Stimulated activated CD8-positive, alpha-beta memory T cell treated with anti-CD3 and anti-CD28 coated beads, Interleukin-7, amount 100 ng/mL, for 1 hour (primary cell): ENCODE results near the gene SPAG17.

Experiments
- DNase-seq, 2 donors: peaks; one replicate each; pipeline ENCODE4 v3.0.0-alpha.2; 2020; ENCODE audit warnings: low read depth in 2 of 2

The SPAG17 gene

DNA sequence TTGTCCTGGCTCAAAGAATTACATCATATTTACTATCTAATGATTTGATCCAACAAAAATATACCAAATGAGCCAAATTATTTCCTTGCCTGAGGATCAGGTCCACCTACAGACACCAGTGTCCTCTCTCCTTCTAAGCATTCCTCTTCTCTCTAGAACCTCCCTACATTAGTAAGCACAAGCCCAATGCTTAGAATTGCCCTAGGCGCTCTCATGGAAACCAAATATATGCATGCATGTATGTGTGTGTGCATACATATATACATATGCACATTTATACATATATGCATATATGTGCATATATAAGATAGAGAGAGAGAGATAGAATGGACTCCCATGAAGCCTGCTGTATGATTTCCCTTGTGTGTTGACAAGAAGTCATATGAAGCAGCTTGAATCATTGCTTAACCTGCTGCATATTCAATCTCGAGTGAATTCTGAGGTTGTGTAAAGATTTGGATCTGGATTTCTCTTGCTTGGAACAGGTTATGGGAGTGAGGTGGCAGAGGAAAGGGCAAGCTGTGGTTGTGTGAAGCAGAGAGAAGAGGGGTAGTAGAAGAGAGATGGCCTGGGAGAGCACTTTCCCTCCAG is 66.1 kb downstream of the SPAG17 start:
- DNase-seq: no peak

DNA sequence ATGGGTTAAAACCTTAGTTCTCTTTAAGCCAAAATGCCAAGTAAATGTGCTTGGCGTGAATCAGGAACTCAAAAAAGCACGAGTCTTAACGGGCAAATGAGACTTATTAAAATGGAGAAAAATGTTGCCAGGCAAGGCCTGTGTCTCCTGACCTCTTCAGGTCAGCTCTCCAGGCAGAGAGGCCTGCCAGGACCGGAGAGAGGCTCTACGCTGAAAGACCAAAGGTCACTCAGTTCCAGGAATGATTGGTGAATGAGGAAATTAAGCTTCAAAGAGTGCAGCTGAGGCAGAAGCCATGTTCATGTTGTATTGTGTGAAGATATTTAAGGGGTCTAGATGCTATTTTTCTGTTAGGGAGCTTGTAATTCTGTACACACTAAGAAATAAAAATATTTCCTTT is 66.6 kb downstream of the SPAG17 start:
- DNase-seq: no peak

DNA sequence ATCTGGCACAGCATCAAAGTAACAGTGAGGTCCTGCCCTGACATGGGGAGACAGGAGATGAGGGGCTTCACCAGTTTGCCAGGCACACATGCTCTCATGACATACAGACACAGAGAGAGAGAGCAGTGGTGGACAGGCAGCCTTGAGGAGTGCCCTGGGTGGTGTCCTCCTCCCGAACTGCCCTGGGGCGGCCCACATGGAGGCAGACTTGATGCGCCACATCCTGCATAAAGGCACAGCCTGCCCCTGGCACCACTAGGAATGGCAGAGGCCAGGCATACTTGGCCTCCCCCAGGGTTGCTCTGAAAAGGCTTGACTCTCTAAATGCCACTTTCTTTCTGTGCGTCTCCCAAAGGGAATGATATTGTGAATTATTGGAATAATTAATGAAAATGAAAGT is 67.5 kb downstream of the SPAG17 start:
- DNase-seq: no peak

DNA sequence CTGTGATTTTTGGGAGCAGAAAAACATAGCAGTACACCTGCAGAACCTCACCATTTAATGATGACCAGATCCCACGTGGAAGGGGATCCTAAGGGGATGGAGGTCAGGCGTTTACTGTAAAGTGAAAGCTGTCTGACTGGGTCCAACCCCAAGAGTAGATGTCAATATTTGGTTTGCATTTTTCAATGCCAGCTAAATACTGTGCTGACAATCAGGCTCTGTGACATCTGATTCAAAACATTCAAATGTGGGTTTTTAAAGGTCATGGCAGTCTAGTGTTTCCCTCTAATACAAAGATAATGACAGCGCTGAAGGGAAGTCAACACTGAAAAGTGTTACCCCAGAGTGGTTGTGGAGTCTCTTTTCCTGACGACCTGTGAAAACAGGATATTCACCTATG is 68.1 kb downstream of the SPAG17 start:
- no peak for DNase-seq

DNA sequence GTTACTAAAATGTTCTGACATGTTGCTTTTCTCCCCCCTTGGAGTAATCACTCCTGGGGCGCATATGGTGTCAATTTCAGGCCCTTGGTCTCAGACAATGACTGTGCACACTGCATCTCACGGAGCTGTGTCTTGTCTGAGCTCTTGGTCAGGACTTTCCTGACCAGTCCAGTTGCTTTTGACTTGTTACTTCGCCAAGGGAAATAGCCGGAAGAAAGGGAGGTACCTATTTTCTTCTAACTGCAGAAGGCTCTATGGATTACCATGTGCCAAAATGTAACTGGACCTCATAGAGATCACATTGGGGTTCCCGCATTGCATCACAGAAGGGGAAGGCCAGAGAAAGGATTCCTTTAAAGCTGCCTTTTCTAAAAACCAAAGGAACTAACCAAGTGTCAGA is 68.6 kb downstream of the SPAG17 start:
- no peak for DNase-seq

DNA sequence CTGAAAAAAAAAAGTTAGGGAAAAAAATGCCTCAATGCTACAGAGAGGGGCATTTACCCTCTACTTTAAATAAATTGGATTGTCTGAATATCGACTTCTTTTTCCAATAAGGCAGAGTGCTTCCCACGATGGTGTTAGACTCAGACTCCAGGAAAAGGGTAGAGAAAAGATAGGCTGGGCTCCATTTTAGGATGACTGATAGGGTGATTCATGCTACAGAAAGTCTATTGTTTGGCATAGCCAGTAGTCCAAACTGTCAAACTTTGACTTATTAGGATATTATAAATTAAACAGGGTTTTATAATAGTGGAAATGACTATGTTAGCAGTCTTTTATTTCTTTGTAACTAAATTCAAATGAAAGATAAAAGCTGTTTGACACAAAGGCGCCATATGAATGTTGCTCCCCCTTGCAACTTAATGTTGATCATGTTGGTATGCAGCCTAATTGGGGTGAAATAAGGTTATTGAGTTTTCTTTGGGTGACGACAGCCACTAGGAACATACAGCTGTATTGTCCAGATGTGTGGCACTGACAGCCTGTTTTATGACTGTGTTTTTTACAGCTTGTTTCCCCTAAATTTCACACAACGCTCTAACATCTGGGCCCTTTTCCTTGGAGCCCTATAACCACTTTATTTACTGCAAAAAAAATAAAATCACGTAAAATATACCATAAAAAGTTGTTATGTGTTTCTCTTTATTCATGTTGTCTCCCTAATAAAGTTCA is 69.3 kb downstream of the SPAG17 start:
- DNase-seq: no peak

DNA sequence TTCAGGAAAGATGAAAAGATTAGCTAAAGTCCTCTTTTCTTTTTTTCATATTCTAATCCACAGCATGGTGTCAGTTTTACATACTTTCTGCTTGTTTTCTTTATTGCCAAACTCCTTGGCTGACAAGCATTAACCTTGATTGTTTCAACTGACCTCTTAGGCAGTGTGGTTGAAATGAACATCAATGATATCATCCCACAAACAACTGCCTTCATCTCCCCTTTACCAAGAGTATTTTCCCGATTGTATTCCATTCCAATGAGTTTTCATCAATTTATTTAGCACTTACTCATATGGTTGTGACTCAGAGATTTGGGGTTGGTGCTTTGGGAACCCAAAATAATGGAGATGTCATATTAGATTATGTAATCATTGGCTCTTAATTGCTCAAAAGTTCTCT is 71.8 kb downstream of the SPAG17 start:
- DNase-seq: no peak

DNA sequence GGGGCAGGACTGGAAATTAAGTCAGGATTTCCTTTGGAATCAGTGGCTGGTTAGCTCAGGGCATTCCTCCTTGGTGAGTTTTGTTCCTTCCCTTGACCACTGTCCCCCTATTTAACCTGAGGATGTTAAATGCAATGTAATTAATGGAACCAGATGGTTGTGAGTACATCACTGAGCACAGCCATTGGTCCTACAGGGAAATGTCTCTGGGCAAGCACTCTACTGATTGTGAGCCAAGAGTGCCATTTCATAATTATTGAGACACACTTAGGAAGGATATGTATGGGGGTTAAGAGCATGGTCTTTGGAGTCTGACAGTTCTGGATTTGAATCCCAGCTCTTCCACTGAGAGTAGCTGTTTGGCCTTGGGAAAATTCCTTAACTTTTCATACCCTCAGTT is 74.4 kb downstream of the SPAG17 start:
- DNase-seq: no peak

DNA sequence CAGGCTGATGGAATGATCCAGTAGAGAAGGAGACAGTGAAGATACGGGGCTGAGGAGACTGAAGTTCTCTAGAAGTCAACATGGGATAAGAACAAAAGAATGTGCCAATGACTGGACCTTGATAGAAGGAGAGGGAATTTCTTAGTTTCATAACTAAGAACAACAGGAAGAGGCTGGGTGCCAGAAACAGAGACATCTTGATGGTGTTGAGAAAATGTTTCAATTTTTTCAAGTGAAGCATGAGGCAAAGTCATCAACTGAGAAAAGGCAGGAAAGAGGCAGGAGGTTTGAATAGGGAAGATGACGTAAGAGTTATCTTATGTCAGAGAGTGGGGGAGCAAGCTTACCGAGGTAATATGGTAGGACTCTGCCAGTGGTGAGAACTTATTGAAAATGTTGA is 80.1 kb downstream of the SPAG17 start:
- DNase-seq: no peak

DNA sequence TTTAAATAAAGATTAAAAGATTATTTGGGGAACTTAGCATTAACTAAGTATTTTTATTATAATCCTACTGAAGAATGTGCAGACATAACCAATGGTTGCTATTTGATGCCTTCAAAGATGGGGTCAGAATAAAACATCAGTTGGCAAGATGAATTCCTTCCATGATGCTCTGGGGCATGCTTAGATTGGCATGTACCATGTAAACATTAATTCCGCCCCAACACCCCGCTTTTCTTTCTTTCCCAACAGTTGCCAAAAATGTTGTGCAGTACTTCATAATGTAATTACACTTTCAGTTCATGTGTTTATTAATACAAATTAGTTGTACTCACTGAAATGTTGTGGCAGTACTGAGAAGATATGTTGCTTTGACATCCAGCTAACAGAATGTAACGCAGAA is 82.6 kb downstream of the SPAG17 start:
- DNase-seq: no peak

DNA sequence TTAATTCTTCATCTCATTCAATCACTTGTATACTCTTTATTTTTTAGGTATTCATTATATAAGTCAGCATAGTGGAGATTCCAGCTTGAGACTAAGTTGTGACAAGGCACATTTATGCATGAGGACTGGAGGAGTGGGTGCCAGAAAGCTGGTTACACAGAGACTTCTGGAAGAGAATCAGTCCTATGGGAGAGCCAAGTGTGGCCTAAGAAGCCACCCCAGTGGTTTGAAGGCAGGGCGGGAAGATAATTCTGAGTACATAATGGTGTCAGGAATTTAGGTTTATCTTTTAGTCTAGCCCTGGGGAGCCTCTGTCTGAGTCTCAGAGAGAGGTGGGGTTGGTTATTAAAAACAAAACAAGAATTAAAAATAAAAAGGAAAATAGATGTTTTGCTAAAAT is 83.0 kb downstream of the SPAG17 start:
- no peak for DNase-seq

DNA sequence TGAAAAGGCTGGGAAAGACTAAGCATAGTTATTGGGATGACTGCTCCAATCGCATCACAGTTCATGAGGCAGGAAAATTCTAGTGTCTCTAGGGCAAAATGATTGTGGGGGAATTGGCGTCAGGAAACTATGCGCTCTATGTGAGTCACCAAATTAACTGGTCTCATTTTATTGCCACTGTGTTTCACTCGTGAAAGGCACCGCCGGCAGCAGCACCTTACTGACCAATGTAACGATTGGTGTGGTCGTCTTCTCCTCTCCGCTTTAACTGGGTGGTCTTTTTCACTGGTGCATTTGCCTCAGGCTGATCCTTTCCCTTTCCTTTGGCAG is 83.5 kb downstream of the SPAG17 start:
- no peak for DNase-seq

DNA sequence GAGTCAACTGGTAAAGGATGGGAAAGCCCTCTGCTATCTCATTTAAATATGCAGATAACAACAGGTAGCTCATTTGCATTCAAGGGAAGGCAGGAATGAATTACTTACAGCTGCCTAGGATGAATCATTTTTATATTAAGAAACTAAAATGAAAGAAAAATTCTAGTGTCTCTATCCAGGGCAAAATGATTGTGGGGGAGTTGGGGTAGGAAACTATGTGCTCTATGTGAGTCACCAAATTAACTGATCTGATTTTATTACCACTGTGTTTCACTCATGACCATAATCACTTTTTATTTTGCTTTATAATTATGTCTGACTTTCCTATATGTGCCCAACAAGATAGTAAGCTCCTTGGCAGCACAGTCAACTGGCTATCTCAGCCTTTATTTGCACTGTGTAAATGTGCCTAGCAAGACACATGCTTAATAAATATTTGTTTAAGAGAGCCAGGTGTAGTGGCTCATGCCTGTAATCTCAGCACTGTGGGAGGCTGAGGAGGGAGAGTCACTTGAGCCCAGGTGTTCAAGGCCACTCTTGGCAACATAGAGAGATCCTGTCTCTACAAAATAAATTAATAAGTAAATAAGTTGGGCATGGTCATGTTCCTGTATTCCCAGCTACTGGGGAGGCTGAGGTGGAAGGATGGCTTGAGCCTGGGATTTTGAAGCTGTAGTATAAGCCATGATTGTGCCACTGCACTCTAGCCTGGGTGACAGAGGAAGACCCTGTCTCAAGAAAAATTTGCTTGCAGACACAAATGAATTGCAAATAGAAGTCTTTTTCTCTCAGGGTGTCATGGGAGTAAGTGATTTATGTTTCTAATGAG is 84.1 kb downstream of the SPAG17 start:
- no peak for DNase-seq

DNA sequence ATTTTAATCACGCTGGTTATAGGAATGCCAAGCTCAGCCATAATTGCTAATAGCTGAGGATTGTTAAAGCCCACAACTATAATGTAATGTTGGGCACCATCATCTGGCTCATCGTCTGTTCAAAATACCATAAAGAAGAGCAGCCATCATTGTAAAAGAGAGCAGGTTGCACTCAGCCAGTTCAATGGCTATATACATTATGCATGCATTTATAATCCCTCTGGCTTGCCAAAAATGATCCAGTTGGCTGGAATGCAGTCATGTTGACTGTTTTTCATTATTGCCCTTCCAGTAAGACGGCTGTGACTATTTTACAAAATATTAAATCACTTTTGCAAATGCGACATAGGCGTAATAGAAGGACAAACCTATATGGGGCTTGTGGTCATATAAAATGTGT is 85.3 kb downstream of the SPAG17 start:
- no peak for DNase-seq

DNA sequence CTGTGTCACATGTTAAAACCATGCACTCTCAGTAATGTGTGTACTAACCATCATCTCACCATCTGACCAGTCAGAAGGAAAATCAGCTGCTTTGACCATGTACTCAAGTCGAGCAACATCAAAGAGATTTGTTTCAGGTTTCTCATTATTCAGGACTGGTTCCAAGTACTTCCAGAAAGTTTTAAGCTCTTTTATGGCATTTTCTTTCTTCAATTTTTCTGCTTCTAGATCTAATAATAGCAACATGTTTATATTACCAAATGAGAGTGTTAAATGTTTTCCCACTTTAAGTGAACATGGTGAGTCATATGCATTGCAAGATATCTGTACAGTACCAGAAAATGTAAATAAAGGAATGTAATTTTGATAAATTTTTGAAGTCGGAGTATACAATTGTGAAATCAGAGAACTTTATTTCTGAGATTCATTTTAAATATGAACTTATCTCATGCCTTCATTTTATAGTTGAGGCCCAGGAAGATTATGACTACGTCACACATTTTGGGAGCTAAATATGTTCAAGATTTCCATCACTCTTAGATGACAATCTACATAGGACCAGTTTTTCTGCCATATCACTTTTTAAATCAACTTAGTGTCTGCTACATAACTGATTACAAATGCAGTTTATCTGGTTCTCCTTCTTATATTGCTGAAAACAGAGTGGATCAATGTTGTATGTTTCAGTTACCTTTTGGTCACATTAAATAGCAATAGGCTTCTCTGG is 87.2 kb downstream of the SPAG17 start:
- DNase-seq: no peak

DNA sequence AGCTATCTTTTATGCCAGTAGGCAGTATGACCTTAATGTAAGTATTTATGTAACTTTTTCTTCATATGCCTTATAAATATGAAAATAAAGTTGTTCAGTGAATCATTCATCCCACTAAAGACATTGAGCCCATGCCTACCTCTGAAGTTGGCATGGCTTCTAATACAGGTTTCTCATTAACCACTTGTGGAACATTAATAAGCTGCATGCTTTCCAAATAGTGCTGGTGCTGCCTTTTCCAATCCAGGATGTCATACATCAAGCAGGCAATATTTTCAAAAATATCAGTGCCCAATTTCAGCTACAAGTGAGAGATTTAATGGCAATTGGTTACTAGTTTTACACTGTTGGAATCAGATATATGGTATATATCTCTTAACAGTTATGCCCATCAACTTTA is 92.0 kb downstream of the SPAG17 start:
- no peak for DNase-seq

DNA sequence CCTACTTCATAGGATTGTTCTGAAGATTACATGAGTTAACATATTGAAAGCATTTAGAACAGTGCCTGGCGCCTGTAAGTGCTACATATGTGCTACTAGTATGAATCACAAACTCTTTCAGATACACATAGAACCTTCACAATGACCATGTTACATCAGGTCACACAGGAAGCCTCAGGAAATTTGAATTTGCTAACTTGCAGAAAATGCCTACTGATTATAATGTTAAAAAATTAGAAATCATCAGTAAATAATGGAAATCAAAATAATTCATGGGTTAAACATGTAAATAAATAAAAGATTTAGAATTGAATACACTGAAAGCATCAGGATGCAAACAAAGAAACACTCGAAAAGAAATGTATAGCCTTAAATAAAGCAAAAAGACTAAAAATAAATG is 94.9 kb downstream of the SPAG17 start:
- DNase-seq: no peak

DNA sequence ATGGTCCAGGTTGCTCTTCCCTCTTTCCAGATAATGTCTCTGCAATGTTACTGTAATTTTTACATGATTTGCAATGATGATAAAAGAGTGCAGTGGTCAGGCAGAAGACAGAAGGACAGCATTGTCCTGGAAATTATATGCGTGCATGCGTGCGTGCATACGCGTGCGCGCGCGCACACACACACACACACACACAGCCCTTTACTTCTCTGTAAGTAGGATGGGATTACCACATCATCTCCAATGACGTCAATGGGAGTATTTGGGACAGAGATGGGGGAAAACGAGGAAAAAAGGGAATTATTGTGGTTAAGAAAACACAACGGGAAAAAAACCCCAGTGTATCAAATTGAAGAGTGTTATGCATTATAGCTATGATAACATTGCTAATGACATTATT is 99.7 kb downstream of the SPAG17 start:
- no peak for DNase-seq

DNA sequence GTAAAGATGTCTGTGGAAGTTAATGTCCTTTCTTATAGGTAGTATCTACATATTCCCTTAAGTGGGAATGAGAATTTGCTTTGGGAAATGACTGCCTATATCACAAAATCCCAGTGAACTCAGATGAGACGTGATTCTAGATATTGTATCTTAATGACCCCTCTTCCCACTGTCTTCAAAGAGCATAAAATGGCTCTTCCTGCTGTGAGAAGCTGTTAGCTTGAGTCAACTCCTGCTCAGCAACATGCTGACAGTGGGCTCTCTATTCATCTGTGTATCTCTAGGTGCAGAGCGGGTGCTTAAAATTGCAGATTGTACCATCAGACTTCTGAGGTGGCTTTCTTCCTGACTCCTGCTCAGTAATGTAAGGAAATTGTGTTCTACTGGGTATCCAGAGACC is 100.6 kb downstream of the SPAG17 start:
- DNase-seq: no peak

DNA sequence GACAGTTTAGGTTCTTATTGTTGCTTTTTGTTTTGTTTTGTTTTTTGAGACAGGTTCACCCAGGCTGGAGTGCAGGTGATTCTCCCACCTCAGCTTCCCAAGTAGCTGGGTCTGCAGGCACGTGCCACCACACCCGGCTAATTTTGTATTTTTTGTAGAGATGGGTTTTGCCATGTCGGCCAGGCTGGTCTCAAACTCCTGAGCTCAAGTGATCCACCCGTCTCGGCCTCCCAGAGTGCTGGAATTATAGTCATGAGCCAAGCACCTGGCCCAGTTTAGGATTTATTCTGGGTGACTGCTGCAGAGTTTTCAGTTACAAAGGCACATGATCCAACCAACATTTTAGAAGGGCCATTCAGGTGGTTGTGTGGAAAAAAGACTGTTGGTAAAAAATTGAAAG is 102.0 kb downstream of the SPAG17 start:
- DNase-seq: no peak

DNA sequence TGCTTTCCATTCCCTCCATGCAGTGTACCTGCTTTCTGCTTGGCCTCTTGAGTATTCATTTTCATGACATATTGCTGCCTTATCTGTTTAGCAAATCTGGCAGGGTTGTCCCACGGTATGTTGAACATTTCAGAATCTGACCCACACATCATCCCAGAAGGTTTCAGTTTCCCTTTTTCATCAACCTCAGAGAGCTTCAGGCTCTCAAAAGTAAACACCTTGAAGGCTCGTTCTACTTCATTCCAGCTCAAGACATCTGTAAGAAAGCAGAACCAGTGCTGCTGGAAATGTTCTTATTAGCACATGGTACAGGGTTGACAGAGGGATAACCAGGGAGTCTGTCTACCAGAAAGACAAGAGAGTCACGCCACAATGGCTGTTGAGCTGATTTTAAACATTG is 103.6 kb downstream of the SPAG17 start:
- no peak for DNase-seq

DNA sequence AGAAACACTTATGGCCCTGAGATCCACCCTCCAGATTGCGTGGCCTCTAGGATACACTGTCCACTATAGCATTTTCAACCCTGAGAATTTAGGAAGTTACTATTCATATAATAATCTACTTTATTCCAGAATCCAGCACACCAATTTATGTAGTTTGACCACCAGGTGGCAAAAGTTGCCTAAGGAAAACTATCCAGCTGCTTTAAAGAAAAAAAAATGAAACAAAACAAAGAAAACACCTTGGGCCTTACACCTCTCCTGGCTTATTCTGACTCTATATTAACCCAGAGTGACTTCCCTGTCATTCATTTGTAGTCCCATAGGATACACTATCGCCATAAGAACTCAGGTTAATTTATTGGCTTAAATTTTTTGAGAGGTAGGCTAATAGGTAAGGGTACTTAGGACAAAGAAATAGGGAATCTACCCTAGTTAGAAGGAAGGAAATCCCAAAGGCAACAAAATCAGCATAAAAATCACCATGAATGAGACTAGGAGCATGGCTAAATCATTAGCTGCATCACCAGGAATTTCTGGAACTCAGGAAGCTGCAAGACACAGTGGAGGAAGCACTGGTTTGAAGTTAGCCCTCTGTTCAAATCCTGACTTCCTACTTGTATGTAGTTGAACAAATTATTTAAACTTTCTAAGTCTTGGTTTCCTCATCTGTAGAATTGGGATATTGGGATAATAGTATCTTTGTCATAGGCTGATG is 107.5 kb downstream of the SPAG17 start:
- no peak for DNase-seq
